ENCODE results near the gene CRYBB1.

The CRYBB1 gene

GRCh38 chr22:26564672-26565071 is 53.2 kb downstream of the CRYBB1 start:
- Histone ChIP-seq H3K9me3 (ENCODE audit: low read depth, low read length) (no peaks in the 10 kb centered on the region), H3K9ac (ENCODE audit: insufficient read length) (no peak overlapping the region), H3K27ac (no peak overlapping the region), H3K4me3 (no peak overlapping the region), H3K36me3 (ENCODE audit: insufficient read depth, low read length) (no peaks in the 10 kb centered on the region)
- TF ChIP-seq FOXP2 (optimal IDR thresholded peaks at IDR 0.05; ENCODE audit: control extremely low read depth, extremely low read length, insufficient read depth) (no peak), EZH2 (IDR thresholded peaks at IDR 0.05) (no peak), POLR2AphosphoS5 (IDR thresholded peaks at IDR 0.05; ENCODE audit: borderline replicate concordance, low read depth, low read length) (no peak)
- no peak for DNase-seq (ENCODE audit: low read depth, low spot score)

- no peak overlapping the region for H3K4me3 ChIP-seq
- H3K9me3 ChIP-seq (ENCODE audit: low read depth, low read length): no peaks in the 10 kb centered on the region
- no peak overlapping the region for H3K27ac ChIP-seq
- TF ChIP-seq EZH2 (IDR thresholded peaks at IDR 0.05) (no peak), FOXP2 (optimal IDR thresholded peaks at IDR 0.05; ENCODE audit: control extremely low read depth, extremely low read length, insufficient read depth) (no peak), POLR2AphosphoS5 (IDR thresholded peaks at IDR 0.05; ENCODE audit: borderline replicate concordance, low read depth, low read length) (no peak)
- DNase-seq (ENCODE audit: low read depth, low spot score): no peak
- H3K9ac ChIP-seq (ENCODE audit: insufficient read length): no peak overlapping the region
- H3K36me3 ChIP-seq (ENCODE audit: insufficient read depth, low read length): no peaks in the 10 kb centered on the region
Measured at GRCh38 chr22:26564181-26564580, 53.6 kb downstream of the CRYBB1 start.

GRCh38 chr22:26563022-26563421 is 54.8 kb downstream of the CRYBB1 start:
- Histone ChIP-seq H3K36me3 (ENCODE audit: insufficient read depth, low read length) (no peaks in the 10 kb centered on the region), H3K4me3 (no peak overlapping the region), H3K27ac (no peak overlapping the region), H3K9me3 (ENCODE audit: low read depth, low read length) (no peaks in the 10 kb centered on the region), H3K9ac (ENCODE audit: insufficient read length) (no peak overlapping the region)
- TF ChIP-seq FOXP2 (optimal IDR thresholded peaks at IDR 0.05; ENCODE audit: control extremely low read depth, extremely low read length, insufficient read depth): no peak
- no peak for TF ChIP-seq POLR2AphosphoS5 (IDR thresholded peaks at IDR 0.05; ENCODE audit: borderline replicate concordance, low read depth, low read length)
- no peak for TF ChIP-seq EZH2 (IDR thresholded peaks at IDR 0.05)
- no peak for DNase-seq (ENCODE audit: low read depth, low spot score)

- no peak overlapping the region for H3K27ac ChIP-seq
- TF ChIP-seq POLR2AphosphoS5 (IDR thresholded peaks at IDR 0.05; ENCODE audit: borderline replicate concordance, low read depth, low read length) (no peak), FOXP2 (optimal IDR thresholded peaks at IDR 0.05; ENCODE audit: control extremely low read depth, extremely low read length, insufficient read depth) (no peak), EZH2 (IDR thresholded peaks at IDR 0.05) (no peak)
Measured at GRCh38 chr22:26561756-26562417, 55.9 kb downstream of the CRYBB1 start.

GRCh38 chr22:26559961-26560575 is 57.8 kb downstream of the CRYBB1 start:
- TF ChIP-seq EZH2 (IDR thresholded peaks at IDR 0.05) (no peak), FOXP2 (optimal IDR thresholded peaks at IDR 0.05; ENCODE audit: control extremely low read depth, extremely low read length, insufficient read depth) (no peak), POLR2AphosphoS5 (IDR thresholded peaks at IDR 0.05; ENCODE audit: borderline replicate concordance, low read depth, low read length) (no peak)
- no peak overlapping the region for H3K9ac ChIP-seq (ENCODE audit: insufficient read length)
- no peaks in the 10 kb centered on the region for H3K9me3 ChIP-seq (ENCODE audit: low read depth, low read length)
- no peak for DNase-seq (ENCODE audit: low read depth, low spot score)
- no peak overlapping the region for H3K27ac ChIP-seq
- H3K36me3 ChIP-seq (ENCODE audit: insufficient read depth, low read length): no peaks in the 10 kb centered on the region
- H3K4me3 ChIP-seq: no peak overlapping the region

More at GRCh38 chr22:26561756-26562417, 55.9 kb downstream of the CRYBB1 start:
- Histone ChIP-seq H3K9me3 (ENCODE audit: low read depth, low read length) (no peaks in the 10 kb centered on the region), H3K36me3 (ENCODE audit: insufficient read depth, low read length) (no peaks in the 10 kb centered on the region), H3K4me3 (no peak overlapping the region), H3K9ac (ENCODE audit: insufficient read length) (no peak overlapping the region)
- DNase-seq (ENCODE audit: low read depth, low spot score): no peak

- Histone ChIP-seq H3K4me3 (no peak overlapping the region), H3K27ac (no peak overlapping the region), H3K36me3 (ENCODE audit: insufficient read depth, low read length) (no peaks in the 10 kb centered on the region), H3K9me3 (ENCODE audit: low read depth, low read length) (no peaks in the 10 kb centered on the region), H3K9ac (ENCODE audit: insufficient read length) (no peak overlapping the region)
- no peak for TF ChIP-seq FOXP2 (optimal IDR thresholded peaks at IDR 0.05; ENCODE audit: control extremely low read depth, extremely low read length, insufficient read depth)
- no peak for TF ChIP-seq POLR2AphosphoS5 (IDR thresholded peaks at IDR 0.05; ENCODE audit: borderline replicate concordance, low read depth, low read length)
- no peak for TF ChIP-seq EZH2 (IDR thresholded peaks at IDR 0.05)
- DNase-seq (ENCODE audit: low read depth, low spot score): no peak
Measured at GRCh38 chr22:26558248-26558895, 59.5 kb downstream of the CRYBB1 start.

GRCh38 chr22:26556904-26557303 is 60.9 kb downstream of the CRYBB1 start:
- Histone ChIP-seq H3K36me3 (ENCODE audit: insufficient read depth, low read length) (no peaks in the 10 kb centered on the region), H3K9ac (ENCODE audit: insufficient read length) (no peak overlapping the region), H3K9me3 (ENCODE audit: low read depth, low read length) (no peaks in the 10 kb centered on the region), H3K27ac (no peak overlapping the region), H3K4me3 (no peak overlapping the region)
- DNase-seq (ENCODE audit: low read depth, low spot score): no peak
- no peak for TF ChIP-seq EZH2 (IDR thresholded peaks at IDR 0.05)
- TF ChIP-seq POLR2AphosphoS5 (IDR thresholded peaks at IDR 0.05; ENCODE audit: borderline replicate concordance, low read depth, low read length): no peak
- TF ChIP-seq FOXP2 (optimal IDR thresholded peaks at IDR 0.05; ENCODE audit: control extremely low read depth, extremely low read length, insufficient read depth): no peak

GRCh38 chr22:26555478-26555877 is 62.3 kb downstream of the CRYBB1 start:
- no peaks in the 10 kb centered on the region for H3K9me3 ChIP-seq (ENCODE audit: low read depth, low read length)
- no peak overlapping the region for H3K4me3 ChIP-seq
- no peak for TF ChIP-seq FOXP2 (optimal IDR thresholded peaks at IDR 0.05; ENCODE audit: control extremely low read depth, extremely low read length, insufficient read depth)
- TF ChIP-seq EZH2 (IDR thresholded peaks at IDR 0.05): no peak
- no peak for TF ChIP-seq POLR2AphosphoS5 (IDR thresholded peaks at IDR 0.05; ENCODE audit: borderline replicate concordance, low read depth, low read length)
- DNase-seq (ENCODE audit: low read depth, low spot score): no peak
- H3K36me3 ChIP-seq (ENCODE audit: insufficient read depth, low read length): no peaks in the 10 kb centered on the region
- no peak overlapping the region for H3K27ac ChIP-seq
- no peak overlapping the region for H3K9ac ChIP-seq (ENCODE audit: insufficient read length)
